OCI-LY7 (cell line): Measurements from ENCODE around the gene CSTB. TPM values are rescaled to one million over a fixed set of nuclear protein-coding genes. Genes with fewer than 3 reads are reported as not detected.

Source experiments
- BruUV-seq: library from RNA; stranded (reverse); fragments of 400-500 nt; replicated peaks from 2 replicates; lab custom pipeline; 2021; lab: Mats Ljungman, UMichigan
- CTCF ChIA-PET: fragments of 300-600 bp; sonication (Branson Sonifier 250); formaldehyde crosslinking; loops from one replicate; lab custom pipeline; 2022; ENCODE audit warnings: antibody characterized with exemption; ENCODE audit not compliant: unreplicated experiment; lab: Charles Lee
- POLR2A ChIA-PET: fragments of 300-600 bp; sonication (Branson Sonifier 250); formaldehyde crosslinking; loops from one replicate; lab custom pipeline; 2022; ENCODE audit warnings: antibody characterized with exemption; lab: Charles Lee
- DNase-seq: peaks from one replicate; pipeline ENCODE4 v3.0.0-alpha.2; 2015; ENCODE audit warnings: low spot score
- H2AFZ ChIP-seq: fragments of 200-600 bp; sonication (generic), shearing (Covaris generic); 2 replicates; pipeline ENCODE4 v1.6.1; 2014; ENCODE audit warnings: mild to moderate bottlenecking, antibody characterized with exemption, low read length, moderate library complexity
- H3K27ac ChIP-seq: fragments of 200-600 bp; sonication (generic); 2 replicates; pipeline ENCODE4 v1.5.1; 2014; ENCODE audit warnings: mixed run types, low read depth, mild to moderate bottlenecking, moderate library complexity, low read length, inconsistent platforms; ENCODE audit not compliant: poor library complexity, severe bottlenecking
- H3K36me3 ChIP-seq: fragments of 200-600 bp; sonication (generic); 2 replicates; pipeline ENCODE4 v1.6.1; 2014; ENCODE audit warnings: mild to moderate bottlenecking, antibody characterized with exemption, low read length, moderate library complexity, mixed read lengths; ENCODE audit not compliant: insufficient read depth
- H3K4me1 ChIP-seq: fragments of 200-600 bp; sonication (generic); 2 replicates; pipeline ENCODE4 v1.5.1; 2014; ENCODE audit warnings: mild to moderate bottlenecking, low read length; ENCODE audit not compliant: insufficient read depth, poor library complexity, severe bottlenecking
- H3K4me2 ChIP-seq: fragments of 200-600 bp; sonication (generic); 2 replicates; pipeline ENCODE4 v1.6.1; 2014; ENCODE audit warnings: mild to moderate bottlenecking, low read length
- H3K4me3 ChIP-seq: fragments of 200-600 bp; sonication (generic); 2 replicates; pipeline ENCODE4 v1.5.1; 2014; ENCODE audit warnings: mild to moderate bottlenecking, low read depth, low read length; ENCODE audit not compliant: poor library complexity, severe bottlenecking
- H3K79me2 ChIP-seq: fragments of 200-600 bp; sonication (generic); 2 replicates; pipeline ENCODE4 v1.6.1; 2016; ENCODE audit warnings: low read depth, mild to moderate bottlenecking, low read length, moderate library complexity, mixed read lengths; ENCODE audit not compliant: insufficient read depth
- H3K9me2 ChIP-seq: fragments of 200-600 bp; sonication (generic); 2 replicates; pipeline ENCODE4 v1.6.1; 2016; ENCODE audit warnings: mild to moderate bottlenecking, low read length, mixed read lengths; ENCODE audit not compliant: insufficient read depth
- H3K9me3 ChIP-seq: fragments of 200-600 bp; sonication (generic); 2 replicates; pipeline ENCODE4 v1.6.1; 2014; ENCODE audit warnings: mild to moderate bottlenecking, mixed run types, low read length, mixed read lengths
- H4K20me1 ChIP-seq: fragments of 200-600 bp; sonication (generic); 2 replicates; pipeline ENCODE4 v1.6.1; 2014; ENCODE audit warnings: mild to moderate bottlenecking, antibody characterized with exemption, low read length, moderate library complexity, mixed read lengths; ENCODE audit not compliant: insufficient read depth
- EZH2phosphoT487 ChIP-seq: fragments of 200-600 bp; sonication (generic); IDR thresholded peaks from 2 replicates; pipeline ENCODE4 v1.6.1; 2018; ENCODE audit warnings: low read depth, borderline replicate concordance, mild to moderate bottlenecking, mixed run types, antibody characterized with exemption, low read length, moderate library complexity, mixed read lengths
- intact Hi-C: fragments of 100-400 bp; cut with micrococcal nuclease; formaldehyde crosslinking; loops from one replicate; pipeline ENCODE4 v1.10.0; 2022; ENCODE audit not compliant: unreplicated experiment
- total RNA-seq, 2 experiments: library from RNA; depleted of rRNA in 1 of 2; stranded (reverse); fragments of >200 nt in 1 of 2; shearing (Covaris generic) in 1 of 2; gene quantifications; 2 replicates each; pipeline ENCODE4 v1.2.3, GENCODE V29; 2014 to 2022
- TF ChIP-seq, protein P1 (sequence below): fragments of 200-600 bp; sonication (generic); conservative IDR thresholded peaks from 2 replicates; pipeline ENCODE4 v1.5.1; 2014; ENCODE audit warnings: mild to moderate bottlenecking, antibody characterized with exemption, low read length, moderate library complexity, mixed read lengths

CSTB gene
- total RNA-seq, 2 experiments from 2014 or later: 15.6 to 33.3 TPM

DNA sequence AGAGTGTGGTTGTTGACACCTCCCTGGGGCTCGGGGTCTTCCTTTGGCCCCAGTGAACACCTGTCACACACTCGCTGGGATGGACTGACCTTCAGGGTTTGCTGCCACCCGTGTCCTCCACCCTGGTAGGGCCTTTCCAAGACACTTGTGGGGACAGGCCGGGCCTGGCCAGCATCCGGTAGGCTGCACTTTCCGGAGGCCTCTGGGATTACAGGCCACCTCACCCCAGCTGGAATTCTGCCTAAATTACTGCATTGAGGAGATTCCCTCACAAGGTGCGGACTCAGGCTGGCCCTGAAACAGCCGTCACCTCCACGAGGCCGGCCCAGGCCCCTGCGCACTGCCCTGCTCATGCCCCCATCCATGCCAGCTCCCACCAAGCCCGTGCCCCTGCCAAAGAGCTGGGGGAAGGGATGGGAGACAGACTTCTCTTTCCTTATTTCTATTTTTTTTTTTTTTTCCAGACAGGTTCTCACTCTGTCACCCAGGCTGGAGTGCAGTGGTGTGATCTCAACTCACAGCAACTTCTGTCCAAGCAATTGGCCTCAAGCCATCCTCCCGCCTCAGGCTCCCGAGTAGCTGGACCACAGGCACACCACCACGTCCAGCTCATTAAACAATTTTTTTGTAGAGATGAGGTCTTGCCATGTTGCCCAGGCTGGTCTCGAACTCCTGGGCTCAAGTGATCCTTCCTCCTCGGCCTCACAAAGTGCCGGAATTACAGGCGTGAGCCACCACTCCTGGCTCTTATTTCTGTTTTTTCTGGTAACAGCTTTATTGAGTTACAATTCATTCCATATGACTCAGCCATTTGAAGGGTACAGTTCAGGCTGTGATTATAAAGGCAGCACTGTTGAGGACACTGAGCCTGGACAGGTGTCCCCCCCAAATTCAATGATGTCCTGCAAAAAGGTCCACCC, 11.3 kb downstream of the CSTB start:
- POLR2A ChIA-PET: no interaction called here
- intact Hi-C loops: no loop called here
- CTCF ChIA-PET: interaction anchor here (0.5 kb wide), 1 partner anchor 186 kb away, joined by 3 read pairs; no protein-coding TSS in a partner anchor

DNA sequence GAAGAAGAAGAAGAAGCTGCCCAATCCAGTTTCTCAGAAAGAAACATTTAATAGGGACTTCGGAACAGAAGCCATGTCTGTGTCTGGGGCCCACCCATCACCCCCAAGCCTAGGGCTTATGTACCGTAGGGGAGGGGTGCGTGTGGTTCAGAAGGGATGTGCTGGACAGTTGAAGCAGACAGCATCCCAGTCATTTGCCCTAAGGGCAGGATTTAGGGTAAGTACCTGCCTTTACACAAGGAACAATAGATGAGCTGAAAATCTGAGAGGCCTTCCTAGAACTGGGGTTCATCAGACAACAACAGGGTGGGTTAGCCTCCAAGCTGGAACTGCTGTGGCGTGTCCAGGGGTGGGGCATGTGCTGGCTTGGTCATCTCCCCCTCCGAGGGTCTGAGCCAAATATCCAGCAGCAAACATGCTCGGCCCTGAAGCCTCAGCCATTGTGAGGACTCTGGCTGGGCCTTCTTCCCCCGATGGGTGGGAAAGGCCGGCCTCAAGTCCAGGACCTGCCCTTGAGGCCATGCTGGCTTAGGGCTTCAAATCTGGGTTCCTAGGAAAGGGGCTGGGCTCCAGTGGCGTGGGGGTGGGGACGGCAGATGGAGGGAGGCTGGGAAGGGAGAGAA, 12.1 kb downstream of the CSTB start:
- no peak overlapping the region for H3K27ac ChIP-seq
- no peak overlapping the region for H2AFZ ChIP-seq
- ChIA-PET CTCF (interaction anchor here (0.5 to 0.6 kb wide), 2 partner anchors 27 to 187 kb away, joined by 3 to 4 read pairs; no protein-coding TSS in a partner anchor), POLR2A (no interaction called here)
- no peaks in the 10 kb centered on the region for H3K4me1 ChIP-seq
- BruUV-seq: no TSS peak
- H4K20me1 ChIP-seq: no peaks in the 10 kb centered on the region
- H3K79me2 ChIP-seq: no peaks in the 10 kb centered on the region
- no peak overlapping the region for H3K4me3 ChIP-seq
- H3K4me2 ChIP-seq: no peak overlapping the region
- TF ChIP-seq, protein P1, sequence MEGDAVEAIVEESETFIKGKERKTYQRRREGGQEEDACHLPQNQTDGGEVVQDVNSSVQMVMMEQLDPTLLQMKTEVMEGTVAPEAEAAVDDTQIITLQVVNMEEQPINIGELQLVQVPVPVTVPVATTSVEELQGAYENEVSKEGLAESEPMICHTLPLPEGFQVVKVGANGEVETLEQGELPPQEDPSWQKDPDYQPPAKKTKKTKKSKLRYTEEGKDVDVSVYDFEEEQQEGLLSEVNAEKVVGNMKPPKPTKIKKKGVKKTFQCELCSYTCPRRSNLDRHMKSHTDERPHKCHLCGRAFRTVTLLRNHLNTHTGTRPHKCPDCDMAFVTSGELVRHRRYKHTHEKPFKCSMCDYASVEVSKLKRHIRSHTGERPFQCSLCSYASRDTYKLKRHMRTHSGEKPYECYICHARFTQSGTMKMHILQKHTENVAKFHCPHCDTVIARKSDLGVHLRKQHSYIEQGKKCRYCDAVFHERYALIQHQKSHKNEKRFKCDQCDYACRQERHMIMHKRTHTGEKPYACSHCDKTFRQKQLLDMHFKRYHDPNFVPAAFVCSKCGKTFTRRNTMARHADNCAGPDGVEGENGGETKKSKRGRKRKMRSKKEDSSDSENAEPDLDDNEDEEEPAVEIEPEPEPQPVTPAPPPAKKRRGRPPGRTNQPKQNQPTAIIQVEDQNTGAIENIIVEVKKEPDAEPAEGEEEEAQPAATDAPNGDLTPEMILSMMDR: no peak
- TF ChIP-seq EZH2phosphoT487: no peak
- intact Hi-C loops: no loop called here
- H3K9me3 ChIP-seq: no peaks in the 10 kb centered on the region
- H3K9me2 ChIP-seq: no peaks in the 10 kb centered on the region
- DNase-seq: no peak
- H3K36me3 ChIP-seq: no peaks in the 10 kb centered on the region

More for the DNA sequence above, 11.3 kb downstream of the CSTB start:
- Histone ChIP-seq H2AFZ (no peak overlapping the region), H3K4me1 (no peaks in the 10 kb centered on the region), H4K20me1 (no peaks in the 10 kb centered on the region), H3K27ac (no peak overlapping the region), H3K9me2 (no peaks in the 10 kb centered on the region), H3K36me3 (no peaks in the 10 kb centered on the region), H3K9me3 (no peaks in the 10 kb centered on the region), H3K79me2 (no peaks in the 10 kb centered on the region), H3K4me3 (no peak overlapping the region), H3K4me2 (no peak overlapping the region)
- TF ChIP-seq, protein P1: no peak
- TF ChIP-seq EZH2phosphoT487: no peak
- no TSS peak for BruUV-seq
- DNase-seq: no peak
